Gastrocnemius medialis (tissue), 4 donors: ENCODE measurements around the gene LRRC49. TPM values are rescaled to one million over a fixed set of nuclear protein-coding genes. Genes with fewer than 3 reads are reported as not detected.

Source experiments
- ATAC-seq, 2 donors: fragments of 150-250 bp; one replicate each; pipeline ENCODE4 v1.9.1; 2016
- DNase-seq, 2 donors: peaks; one replicate each; pipeline ENCODE4 v3.0.0-alpha.2; 2019
- H3K27ac ChIP-seq, 4 donors: fragments of 200-600 bp; sonication (generic); 1 replicate in 1 of 4; 2 replicates in 3 of 4; pipeline ENCODE4 v1.5.1; 2016 to 2018; ENCODE audit warnings: mild to moderate bottlenecking in 2 of 4, moderate library complexity in 1 of 4
- H3K27me3 ChIP-seq, 3 donors: fragments of 200-600 bp; sonication (generic) in 2 of 3; 1 replicate in 1 of 3; 2 replicates in 2 of 3; pipeline versions ENCODE4 v1.5.1 to v1.6.0; 2016 to 2019; ENCODE audit warnings: mild to moderate bottlenecking in 1 of 3, moderate library complexity in 1 of 3
- H3K36me3 ChIP-seq, 2 donors: fragments of 200-600 bp; sonication (generic) in 1 of 2; one replicate each; pipeline ENCODE4 v1.5.1; 2017 to 2018
- H3K4me1 ChIP-seq, 2 donors: fragments of 200-600 bp; sonication (generic) in 1 of 2; one replicate each; pipeline ENCODE4 v1.5.1; 2016 to 2017; ENCODE audit warnings: mild to moderate bottlenecking in 2 of 2
- H3K4me3 ChIP-seq, 4 donors: fragments of 200-600 bp; sonication (generic) in 3 of 4; 1 replicate in 1 of 4; 2 replicates in 3 of 4; pipeline ENCODE4 v1.5.1; 2016 to 2019; ENCODE audit warnings: mild to moderate bottlenecking in 2 of 4
- H3K9me3 ChIP-seq, 3 donors: fragments of 200-600 bp; sonication (generic) in 2 of 3; 1 replicate in 1 of 3; 2 replicates in 2 of 3; pipeline ENCODE4 v1.5.1; 2016 to 2019
- CTCF ChIP-seq, 5 experiments: fragments of 450-650 bp in 3 of 5; fragments of 200-600 bp in 2 of 5; sonication (generic) in 2 of 5; IDR thresholded peaks in 4 of 5; conservative IDR thresholded peaks in 1 of 5; 1 replicate in 4 of 5; 2 replicates in 1 of 5; pipeline ENCODE4 v1.5.1; 2016 to 2019; ENCODE audit warnings: antibody characterized with exemption in 5 of 5, mild to moderate bottlenecking in 3 of 5, moderate library complexity in 3 of 5
- POLR2A ChIP-seq, 2 donors: fragments of 450-650 bp; IDR thresholded peaks; one replicate each; pipeline ENCODE4 v1.6.1; 2017; ENCODE audit warnings: antibody characterized with exemption in 2 of 2, mild to moderate bottlenecking in 2 of 2, moderate library complexity in 2 of 2
- in situ Hi-C, 4 donors: fragments of 200-750 bp; cut with MboI; loops; one replicate each; pipeline versions ENCODE4 v1.15.0 to v1.8.0; 2017; ENCODE audit warnings: low sequenced_read_pairs in 4 of 4
- intact Hi-C: fragments of 100-400 bp; cut with DNase I; formaldehyde crosslinking; loops from one replicate; pipeline ENCODE4 v1.15.1; 2023; ENCODE audit warnings: low total_unique reads
- total RNA-seq, 4 donors: library from RNA; depleted of rRNA; stranded (reverse); fragments of >200 nt; gene quantifications; one replicate each; pipeline versions ENCODE4 v1.1.0 to v1.2.3, GENCODE V29; 2016

The LRRC49 gene
- total RNA-seq, 4 donors from 2014 or later, result 0.51 to 5.0 (median 2.8) TPM

GRCh38 chr15:71097890-71098289, 205.3 kb downstream of the LRRC49 start:
- intact Hi-C loops, result no loop called here
- in situ Hi-C loops, result no loop called here
- DNase-seq (no peak), ATAC-seq (no peak)
- Histone ChIP-seq H3K36me3 (no peaks in the 10 kb centered on the region), H3K4me3 (no peak overlapping the region), H3K4me1 (no peaks in the 10 kb centered on the region), H3K27ac (no peak overlapping the region), H3K9me3 (no peaks in the 10 kb centered on the region), H3K27me3 (no peaks in the 10 kb centered on the region)
- TF ChIP-seq POLR2A (IDR thresholded peaks at IDR 0.05) (no peak), CTCF (IDR thresholded peaks at IDR 0.05 in 4 of 5, conservative IDR thresholded peaks at IDR 0.05 in 1 of 5) (no peak)

GRCh38 chr15:71098920-71099319, 206.3 kb downstream of the LRRC49 start:
- Histone ChIP-seq H3K9me3 (no peaks in the 10 kb centered on the region), H3K36me3 (no peaks in the 10 kb centered on the region), H3K4me1 (no peaks in the 10 kb centered on the region), H3K4me3 (no peak overlapping the region), H3K27me3 (no peaks in the 10 kb centered on the region), H3K27ac (no peak overlapping the region)
- in situ Hi-C loops, result no loop called here
- DNase-seq, result no peak
- no peak for TF ChIP-seq POLR2A (IDR thresholded peaks at IDR 0.05)
- no peak for TF ChIP-seq CTCF (IDR thresholded peaks at IDR 0.05 in 4 of 5, conservative IDR thresholded peaks at IDR 0.05 in 1 of 5)
- intact Hi-C loops, result no loop called here
- ATAC-seq, result no peak

Other genes starting within 250 kb of the LRRC49 start
- gene UACA, start 129.3 kb upstream of the LRRC49 start, total RNA-seq, result 100 to 1,000 TPM; 101 to 192 (median 127) TPM
- gene LARP6, start 38.7 kb upstream of the LRRC49 start, total RNA-seq, result 10 to 100 TPM; 10.0 to 20.6 (median 13.9) TPM
- gene THAP10, start 393 bp upstream of the LRRC49 start, total RNA-seq, result 1 to 10 TPM in 2 of 4 donors, under 1 TPM in 2; 0.46 to 2.3 (median 1.1) TPM
- 1 to 10 TPM in 1 of 4 donors, under 1 TPM in 3; 0.35 to 3.1 (median 0.60) TPM for gene THSD4, start 222.6 kb downstream of the LRRC49 start, total RNA-seq